Esophagus mucosa (tissue), 1 donor: Measurements from ENCODE around the gene PLA2G2C. TPM values are rescaled to one million over a fixed set of nuclear protein-coding genes. Genes with fewer than 3 reads are reported as not detected.
A peak's percentile ranks its signal among the peaks of the same experiment; 100 is the strongest.
"Not testable (repeated sequence)": the region's sequence is repeated elsewhere in the genome, so short reads cannot be mapped to it uniquely, and the experiment has no call there.

Experiments
- ATAC-seq: fragments of 200-7000 bp; cut with Tn5 transposase; one replicate; pipeline ENCODE4 v1.9.1; 2020
- total RNA-seq: library from RNA; stranded (reverse); gene quantifications from one replicate; pipeline ENCODE4 v1.2.4, GENCODE V29; 2023
- donor health status: DM: yes; HTN: yes; CAD: no.

The PLA2G2C gene, protein sequence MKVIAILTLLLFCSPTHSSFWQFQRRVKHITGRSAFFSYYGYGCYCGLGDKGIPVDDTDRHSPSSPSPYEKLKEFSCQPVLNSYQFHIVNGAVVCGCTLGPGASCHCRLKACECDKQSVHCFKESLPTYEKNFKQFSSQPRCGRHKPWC
- 0.48 TPM for total RNA-seq

DNA sequence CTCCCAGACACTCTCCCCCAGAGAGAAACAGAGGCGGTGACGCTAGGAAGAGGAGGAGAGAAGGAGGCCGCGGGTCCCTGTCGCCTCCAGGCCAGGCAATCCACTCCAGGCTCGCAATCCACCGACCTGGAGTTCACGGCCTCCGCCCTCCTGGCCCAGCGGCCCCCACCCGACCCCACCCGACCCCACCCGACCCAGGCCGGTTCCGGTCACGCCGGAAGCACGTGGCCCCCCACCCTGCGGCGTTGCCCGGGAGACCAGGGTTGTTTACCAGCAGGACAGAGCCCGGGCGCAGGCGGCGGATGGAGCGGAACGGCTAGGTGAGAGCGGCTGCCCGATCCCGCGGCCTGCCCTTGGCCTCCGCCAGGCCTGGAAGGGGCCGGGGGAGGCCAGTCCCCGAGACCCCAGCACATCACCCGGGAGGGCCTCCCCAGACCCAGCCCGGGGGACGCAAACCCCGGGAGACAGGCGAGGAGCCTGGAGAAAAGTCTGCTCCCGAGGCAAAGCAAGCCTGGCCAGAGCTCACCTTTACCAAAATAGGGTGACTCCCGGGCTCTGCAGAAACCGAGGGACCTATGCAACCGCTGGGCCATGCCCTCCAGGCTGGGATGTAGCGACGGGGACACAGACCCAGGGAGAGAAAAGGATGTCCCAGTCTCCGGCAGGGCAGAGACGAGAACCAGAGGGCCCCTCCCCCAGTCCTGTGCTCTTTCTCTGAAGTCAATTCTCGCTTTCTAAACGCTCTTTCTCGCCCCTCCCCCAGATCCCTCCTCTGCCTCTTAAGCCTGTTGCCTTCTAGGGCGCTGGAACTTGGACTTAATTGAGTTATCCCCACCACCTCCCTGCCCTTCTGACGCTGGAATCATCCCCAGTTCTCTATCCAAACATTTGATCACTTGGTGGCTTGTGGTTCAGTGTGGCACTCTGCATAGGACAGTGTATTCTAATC lies at the start of gene PLA2G2C, which contains the start of gene UBXN10:
TSS of gene PLA2G2C (minus strand) at position 685 of the 949 bp plus-strand sequence. CDS start 9,155 bp downstream, outside the sequence.
TSS of gene UBXN10 (plus strand) at position 263 of the 949 bp plus-strand sequence. CDS start 4,466 bp downstream, outside the sequence.
- ATAC-seq: peak; percentile 42

DNA sequence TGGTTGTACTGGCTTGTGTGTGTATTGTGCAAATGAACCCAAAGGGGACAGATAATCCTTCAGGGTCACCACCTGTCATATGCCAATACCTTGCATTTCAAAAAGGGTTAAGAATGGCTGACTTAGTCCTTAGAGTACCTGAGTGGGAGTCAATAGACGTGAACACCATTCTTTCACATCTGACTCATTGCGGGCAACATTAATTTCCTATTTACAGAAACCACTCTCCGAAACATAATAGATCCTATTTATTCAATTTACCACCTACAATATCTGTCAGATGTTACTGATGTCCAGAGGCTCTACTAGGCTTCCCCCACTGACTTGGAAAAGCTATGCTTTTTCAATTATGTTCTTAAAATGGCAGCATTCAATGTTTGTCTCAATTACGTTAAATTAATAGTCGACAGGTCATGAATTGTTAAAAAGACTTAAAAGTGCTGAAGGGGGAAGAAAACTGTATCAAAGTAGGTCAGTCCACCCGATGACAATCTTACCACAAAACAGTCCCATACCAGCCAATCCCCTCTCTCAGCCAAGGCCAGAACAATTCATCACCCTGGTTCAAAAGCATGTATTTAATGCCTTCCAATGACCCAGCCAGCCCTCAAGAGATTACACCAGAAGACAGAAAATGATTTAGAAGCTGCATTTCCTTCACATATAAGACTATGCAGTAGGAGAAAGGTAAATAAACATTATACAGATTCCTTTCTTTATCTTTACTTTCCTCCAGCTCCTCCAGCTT lies 48.6 kb upstream of the PLA2G2C start:
- no peak for ATAC-seq

DNA sequence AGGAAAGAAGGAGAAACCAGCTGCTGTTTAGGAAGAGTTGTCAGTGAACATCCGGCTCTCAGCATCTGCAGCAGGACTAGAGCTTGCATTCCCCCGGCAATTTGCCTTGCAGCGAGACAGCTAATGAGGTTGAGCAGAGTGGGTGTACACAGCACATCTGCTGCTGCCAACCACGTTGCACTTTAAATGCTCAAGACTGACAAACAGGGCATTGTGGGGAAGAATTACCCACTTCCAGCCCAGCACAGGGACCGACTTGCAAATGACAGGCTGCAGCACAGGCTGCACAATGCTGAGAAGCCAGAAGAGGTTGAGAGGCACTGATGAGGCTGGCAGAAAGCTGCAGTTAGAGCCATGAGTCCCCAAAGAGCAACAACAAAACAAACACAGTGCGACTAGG lies 47.5 kb upstream of the PLA2G2C start:
- no peak for ATAC-seq

DNA sequence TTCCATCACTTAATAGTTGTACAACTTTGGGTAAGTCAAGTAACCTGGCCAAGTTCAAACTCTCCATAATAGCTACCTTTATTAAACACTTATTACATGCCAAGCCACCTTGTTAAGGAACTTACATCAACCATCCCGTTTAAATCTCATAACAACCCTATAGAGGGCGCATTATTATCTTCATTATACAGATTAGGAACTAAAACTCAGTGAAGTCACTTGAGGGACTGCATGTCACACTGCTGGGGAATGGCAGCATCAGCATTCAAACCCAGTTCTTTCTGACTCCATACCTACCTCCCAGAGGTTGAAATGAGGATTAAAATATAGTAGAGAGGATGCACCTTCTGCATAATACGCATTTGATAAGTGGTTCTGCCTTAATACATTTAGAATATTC lies 47.1 kb upstream of the PLA2G2C start:
- ATAC-seq: no peak

DNA sequence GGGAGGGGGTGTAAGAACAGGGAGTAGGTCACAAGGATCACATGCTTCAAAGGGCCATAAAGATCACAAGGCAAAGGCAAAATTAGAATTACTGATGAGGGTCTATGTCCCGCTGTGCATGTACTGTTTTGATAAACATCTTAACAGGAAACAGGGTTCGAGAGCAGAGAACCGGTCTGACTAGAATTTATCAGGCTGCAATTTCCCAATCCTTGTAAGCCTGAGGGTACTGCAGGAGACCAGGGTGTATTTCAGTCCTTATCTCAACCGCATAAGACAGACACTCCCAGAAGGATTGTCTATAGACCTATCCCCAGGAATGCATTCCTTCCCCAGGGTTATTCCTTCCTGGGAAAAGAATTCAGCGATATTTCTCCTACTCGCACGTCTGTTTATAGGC lies 46.2 kb upstream of the PLA2G2C start:
- ATAC-seq: not testable (repeated sequence)

DNA sequence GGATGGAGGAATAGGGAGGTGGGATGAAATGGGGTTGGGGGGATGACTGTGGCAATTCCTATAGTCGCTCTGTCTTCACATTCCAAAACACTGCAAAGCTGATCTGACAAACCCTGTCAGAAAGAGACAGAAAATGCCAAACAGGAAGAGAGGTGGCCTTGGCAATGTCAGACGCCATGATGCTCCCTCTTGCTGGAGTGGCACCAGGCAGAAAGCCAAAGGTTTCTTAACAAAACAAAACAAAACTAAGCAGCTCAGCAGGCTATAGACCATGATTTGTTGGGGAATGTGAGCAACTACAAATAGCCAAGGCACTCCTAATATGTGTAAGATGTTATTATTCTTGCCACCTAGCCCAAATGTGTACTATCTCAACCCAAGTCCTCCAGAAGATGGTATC lies 42.9 kb upstream of the PLA2G2C start:
- ATAC-seq: no peak

DNA sequence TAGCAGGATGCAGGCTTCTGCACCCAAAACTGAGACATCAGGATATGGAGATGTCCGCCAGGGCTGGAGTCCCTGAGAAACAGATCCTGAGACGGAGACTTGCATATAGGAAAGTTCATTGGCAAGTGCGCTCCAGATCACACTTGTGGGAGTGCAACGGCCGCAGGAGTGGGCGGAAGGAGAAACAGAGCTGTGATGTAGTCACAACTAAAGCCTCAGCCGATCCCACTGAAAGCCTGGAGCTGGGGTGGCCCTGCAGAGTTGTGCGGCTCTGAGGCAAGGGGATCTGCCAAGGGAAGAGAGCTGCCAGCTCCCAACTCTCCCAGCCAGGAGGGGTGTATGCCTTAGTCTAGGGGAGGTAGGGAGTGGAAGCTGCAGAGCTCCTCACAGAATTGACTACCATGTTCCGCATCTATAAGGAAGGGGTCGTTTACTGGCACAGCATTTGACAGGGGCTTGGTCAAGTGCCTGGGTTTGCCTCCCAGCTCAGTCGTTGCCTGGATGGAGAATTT lies 42.1 kb upstream of the PLA2G2C start:
- ATAC-seq: no peak

DNA sequence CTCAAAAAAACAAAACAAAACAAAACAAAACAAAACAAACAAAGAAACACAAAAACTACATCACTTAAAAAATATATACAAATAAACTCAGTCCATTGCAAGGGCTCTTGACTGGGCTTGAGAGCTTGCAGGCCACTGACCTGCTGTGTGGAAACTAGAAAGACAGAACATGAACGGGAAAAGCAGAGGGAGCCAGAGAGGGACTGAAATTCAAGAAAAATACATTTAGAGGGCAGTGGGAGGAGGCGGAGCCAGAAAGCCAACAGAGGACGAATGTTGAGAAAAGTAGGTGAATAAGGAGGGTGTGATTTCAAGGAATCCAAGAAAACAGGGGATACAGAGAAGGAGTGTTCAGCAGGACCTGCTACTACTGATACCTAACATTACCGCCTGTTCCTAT lies 41.4 kb upstream of the PLA2G2C start:
- no peak for ATAC-seq

DNA sequence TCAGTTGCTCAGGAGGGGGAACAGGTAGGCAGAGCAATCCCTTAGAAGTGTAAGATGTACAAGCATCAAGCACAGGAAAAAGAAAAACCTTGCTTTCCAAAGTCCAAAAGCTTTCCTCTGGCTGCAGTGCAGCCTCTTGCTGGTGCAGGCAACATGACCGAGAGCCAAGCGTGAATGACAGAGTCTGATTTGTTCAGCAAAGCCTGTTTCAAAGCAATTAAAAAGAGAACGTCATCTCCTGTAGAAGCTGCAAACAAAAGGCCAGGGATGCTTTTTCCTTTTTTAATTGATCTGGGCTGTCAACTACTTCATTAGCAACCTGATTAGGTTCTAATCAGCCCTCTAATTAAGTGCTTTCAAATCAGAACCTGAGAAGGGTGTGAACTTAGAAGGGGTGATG lies 38.2 kb upstream of the PLA2G2C start:
- ATAC-seq: no peak

DNA sequence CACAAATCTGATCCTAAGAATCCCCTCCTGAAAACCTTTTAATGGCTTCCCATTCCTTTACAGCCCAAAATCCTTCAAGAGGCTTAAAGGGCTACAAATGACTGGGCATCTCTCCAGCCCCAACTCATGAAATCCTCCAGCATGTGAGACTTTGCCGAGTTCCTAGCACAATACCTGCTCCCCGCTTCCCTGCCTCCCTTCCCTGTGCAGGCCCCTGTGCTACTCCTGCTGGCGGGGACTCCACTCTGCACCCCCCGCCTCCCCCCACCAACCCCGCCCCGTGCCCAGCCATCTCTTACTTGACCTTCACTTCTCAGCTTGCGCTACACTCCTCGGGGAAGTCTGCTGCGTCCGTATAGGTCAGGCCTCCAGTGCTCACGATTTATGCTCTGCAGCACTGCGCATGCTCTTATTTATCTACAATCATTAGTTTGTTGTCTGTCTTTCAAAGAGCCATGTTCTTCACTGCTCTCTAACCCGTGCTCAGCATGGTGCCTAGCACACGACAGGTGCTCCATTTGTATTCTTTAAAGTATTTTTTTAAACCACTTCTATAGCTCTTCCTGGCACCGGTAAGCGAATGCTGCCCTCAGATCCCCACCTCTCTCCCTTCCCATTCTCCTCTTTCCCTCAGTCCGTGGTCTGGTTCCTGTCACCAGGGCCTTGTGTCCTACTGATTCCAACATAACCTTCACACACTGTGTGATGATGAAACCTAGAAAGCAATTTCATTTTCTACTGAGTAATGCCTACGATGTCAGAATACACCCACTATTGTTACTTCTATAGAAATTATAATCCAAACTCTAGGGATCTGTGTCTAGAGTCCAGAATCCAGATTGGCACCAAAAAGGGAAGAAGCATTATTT lies 37.5 kb upstream of the PLA2G2C start:
- ATAC-seq: no peak

DNA sequence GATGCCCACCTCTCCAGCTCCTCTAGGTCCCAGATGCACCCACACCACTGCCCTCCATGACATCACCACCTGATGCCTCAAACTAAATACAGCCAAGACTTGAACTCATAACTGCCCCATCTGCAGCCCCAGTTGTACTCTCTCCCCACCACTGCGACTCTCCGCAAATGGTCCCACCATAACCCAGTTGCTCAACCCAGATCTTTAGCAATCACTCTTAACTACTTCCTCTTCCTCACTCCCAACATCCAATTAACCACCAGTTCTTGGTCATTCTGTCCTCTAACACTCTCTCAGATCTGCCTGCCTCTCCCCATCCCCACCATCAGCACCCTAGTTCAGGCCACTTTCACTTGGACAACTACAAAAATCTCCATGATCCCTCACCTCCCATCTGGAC lies 36.8 kb upstream of the PLA2G2C start:
- no peak for ATAC-seq

DNA sequence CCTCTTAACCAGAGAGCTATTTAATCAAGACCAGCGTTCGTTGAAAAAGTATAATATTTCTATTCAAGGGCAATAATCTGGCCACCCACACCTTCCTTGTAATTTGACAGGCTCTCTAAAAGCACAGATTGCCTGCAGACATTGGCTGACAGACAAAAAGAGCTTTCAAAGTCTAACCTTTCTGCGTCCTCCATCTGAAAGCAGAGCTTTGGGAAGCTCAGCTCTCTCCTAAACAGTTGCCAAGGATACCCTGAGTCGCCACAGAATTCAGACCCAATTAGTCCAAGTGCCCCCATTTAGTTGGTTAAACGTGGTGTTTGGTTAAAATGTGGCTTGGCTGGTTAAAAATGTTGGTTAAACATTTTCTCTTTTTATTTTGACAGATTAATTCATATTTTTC lies 33.7 kb upstream of the PLA2G2C start:
- ATAC-seq: no peak

DNA sequence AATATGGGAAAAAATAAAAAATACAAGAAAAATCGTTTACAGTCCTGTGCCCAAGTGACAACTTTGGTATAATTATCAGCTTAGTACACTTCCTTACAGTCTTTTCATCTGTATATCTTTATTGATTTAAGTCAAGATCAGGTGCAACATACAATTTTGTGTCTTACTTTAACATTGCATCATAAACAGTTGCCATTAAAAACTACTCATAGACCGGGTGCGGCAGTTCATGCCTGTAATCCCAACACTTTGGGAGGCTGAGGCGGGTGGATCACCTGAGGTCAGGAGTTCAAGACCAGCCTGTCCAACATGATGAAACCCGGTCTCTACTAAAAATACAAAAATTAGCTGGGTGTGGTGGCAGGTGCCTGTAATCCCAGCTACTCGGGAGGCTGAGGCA lies 32.7 kb upstream of the PLA2G2C start:
- ATAC-seq: not testable (repeated sequence)

DNA sequence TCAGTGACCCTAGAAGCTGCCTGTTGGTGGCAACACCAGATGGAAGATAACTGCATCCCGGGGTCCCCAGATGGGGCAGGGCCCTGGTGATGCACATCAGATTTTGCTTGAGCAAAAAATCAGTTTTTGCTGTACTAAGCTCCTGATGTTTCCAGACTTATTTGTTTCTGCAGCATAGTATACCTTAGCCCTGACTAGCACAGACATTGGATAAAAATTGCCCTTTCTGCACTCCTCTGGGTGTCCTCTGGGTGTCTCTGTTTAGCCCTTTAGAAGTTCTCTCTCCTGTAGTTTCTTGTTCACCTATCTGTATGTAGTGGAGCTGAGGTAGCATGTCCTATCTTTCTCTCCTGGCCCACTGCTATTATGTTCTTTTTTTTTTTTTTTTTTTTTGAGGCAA lies 30.3 kb upstream of the PLA2G2C start:
- peak; percentile 58 for ATAC-seq

DNA sequence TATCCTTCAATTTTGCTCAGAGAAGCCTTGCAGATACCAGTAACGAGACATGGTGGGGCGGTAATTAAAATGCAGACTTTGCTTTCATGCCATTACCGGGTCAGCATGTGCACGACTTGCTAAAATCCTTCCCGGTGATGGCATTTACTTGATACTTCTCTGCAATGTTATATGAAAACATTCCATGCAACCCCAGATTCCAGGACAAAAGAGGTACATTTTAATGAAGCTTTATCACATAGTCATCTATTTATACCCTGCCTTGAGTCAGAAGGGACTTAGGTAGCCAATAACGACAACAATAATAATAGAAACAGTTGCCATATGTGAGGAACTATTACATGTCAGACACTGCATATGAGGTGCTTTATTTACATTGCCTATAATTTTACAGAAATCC lies 29.4 kb upstream of the PLA2G2C start:
- no peak for ATAC-seq

DNA sequence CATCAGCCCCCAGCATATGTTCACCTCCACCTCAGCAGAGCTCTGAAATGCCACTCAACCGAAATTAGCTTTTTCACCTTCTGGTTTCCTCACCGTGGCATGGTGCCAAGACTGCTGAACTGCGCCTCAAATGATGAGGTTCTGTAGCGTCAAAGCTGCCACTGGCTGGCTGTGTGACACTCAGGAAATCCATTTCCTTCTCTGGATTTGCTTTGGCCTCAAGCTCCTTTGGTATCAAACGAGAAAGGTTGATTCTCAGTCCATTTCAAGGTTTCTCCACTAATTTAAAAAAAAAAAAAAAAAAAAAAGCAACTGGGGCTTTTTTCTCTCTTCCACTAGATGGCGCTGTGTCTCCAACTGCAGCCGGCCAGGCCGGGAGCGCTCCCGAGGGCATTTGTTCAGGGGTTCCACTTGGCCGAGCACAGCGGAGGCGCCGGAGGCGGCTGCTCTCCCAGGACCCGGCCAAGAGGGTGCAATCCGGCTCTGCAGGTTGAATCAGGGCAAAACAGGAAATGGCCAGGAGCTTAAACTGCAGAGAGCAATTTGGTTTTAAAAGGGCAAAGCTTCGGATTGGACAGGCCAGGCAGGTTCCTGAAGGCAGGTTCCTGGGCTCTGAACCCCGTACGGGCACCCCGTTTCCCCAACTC lies 26.5 kb upstream of the PLA2G2C start:
- ATAC-seq: peak; percentile 86

DNA sequence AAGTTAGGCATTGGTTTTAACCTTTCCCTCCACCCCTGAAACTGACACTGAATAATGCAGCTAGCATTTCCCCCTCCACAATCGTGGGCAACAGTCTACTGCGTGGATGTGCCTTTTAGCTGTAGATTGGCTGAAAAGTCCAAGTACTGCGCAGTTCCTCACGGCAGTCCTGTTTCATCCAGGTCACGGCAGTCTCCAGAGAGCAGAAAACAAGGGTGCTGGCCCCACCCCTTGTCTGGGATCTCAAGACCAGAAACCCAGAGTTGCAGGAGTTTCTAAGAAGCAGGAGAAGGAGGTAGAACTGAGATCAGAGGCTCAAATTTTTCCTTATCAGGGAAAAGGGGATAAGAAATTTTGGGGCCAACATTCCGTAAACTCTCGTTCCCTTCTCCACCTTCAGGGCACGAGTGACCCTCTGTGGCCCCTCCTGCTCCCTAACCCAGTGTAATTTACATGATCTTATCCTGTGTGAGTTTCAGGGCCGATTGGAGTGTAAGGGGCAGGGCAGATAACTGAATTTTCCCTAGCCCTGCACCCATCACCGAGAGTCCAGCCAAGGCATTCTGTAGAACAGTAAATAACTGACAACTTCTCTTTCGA lies 25.9 kb upstream of the PLA2G2C start:
- ATAC-seq: no peak

DNA sequence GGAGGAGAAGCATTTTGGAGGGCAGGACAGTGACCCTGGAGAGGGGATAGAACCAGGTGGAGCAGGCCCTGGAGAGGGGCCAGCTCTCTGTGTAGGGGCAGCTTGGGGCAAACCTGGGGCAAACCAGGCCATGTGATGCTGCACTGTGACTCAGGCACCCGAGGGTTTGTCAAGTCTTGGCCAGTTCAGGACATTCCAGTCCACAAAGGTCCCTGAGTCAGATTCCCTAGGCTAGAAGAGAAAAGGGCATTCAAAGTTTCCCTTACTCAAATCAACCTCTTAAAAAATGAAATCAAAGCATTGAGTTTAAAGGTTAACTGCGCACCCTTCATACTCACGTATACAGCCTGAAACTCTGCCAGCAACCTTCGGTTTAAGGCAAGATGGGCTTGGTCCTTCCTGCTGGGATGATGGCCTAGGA lies 25.2 kb upstream of the PLA2G2C start:
- ATAC-seq: peak; percentile 81

DNA sequence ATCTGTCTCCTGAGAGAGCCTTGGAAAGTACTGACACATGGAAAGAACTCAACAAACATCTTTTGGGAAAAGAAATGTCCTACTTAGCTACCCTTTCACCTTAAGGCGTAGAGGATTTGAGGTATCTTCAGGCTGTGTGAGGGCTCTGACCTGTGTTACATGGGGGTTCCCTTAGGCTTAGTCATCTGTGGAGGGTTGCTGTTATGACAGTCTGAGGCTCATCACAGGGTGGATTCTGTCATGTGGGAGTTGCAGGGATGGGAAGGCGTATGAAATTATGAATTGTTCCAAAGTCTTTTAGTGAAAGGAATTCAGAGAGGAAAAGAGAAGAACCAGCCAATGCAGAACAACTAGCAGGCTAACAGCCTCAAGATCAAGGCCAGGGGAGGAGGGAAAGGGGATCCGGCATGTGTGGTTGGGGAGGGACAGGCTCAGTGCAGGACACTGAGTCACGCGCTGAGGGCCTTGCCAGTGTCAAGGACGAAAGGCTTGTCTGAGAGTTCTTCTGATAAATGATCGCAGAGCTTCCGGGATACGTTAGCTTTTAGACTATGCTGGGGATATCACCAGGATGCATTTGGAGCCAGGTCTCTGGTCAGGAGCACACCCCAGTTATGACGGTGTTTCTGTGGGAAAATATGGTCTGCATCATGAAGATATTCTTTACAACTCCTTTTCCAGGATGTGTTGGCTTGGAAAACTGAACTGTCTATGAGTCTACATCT lies 24.6 kb upstream of the PLA2G2C start:
- ATAC-seq: no peak

DNA sequence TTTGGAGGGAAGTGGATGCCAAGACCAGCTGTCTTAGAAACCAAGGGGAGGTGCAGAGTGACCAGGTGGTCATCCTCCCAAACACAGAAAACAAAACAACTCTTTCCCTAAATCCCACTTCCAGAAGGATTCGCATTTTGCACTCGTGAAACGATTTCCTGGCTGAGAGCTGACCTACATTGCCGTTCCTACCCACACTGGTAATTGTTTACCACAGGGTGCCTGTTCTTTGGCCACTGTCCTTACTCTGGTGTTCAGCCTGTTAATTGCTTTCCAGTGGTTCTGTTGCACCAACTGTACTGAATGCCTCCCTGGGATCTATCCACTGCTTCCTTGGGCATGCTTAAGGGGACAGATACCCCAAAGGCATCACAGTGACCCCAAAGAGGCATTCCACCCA lies 23.2 kb upstream of the PLA2G2C start:
- ATAC-seq: no peak
